ENCODE data around the gene VPS37C.

GRCh38 chr11:61139387-61139786, 21.8 kb downstream of the VPS37C start:
- TF ChIP-seq CTCF (IDR thresholded peaks at IDR 0.05 in 8 of 11, conservative IDR thresholded peaks at IDR 0.05 in 3 of 11) (no peak), POLR2A (IDR thresholded peaks at IDR 0.05) (no peak), POLR2AphosphoS5 (IDR thresholded peaks at IDR 0.05) (no peak)
